Smooth muscle cell (in vitro differentiated cells): ENCODE data around the gene PRDM16. TPM values are rescaled to one million over a fixed set of nuclear protein-coding genes. Genes with fewer than 3 reads are reported as not detected.

ENCODE experiments used
- DNase-seq: peaks from one replicate; lab custom pipeline; 2025; ENCODE audit not compliant: unreplicated experiment; lab: John Stamatoyannopoulos, UW
- H2AFZ ChIP-seq: fragments of 200-600 bp; sonication (generic); 2 replicates; pipeline ENCODE4 v1.6.0; 2016; ENCODE audit warnings: antibody characterized with exemption, low read depth, mild to moderate bottlenecking
- H3F3A ChIP-seq: fragments of 200-600 bp; sonication (generic); 2 replicates; pipeline ENCODE4 v1.6.0; 2017; ENCODE audit warnings: antibody characterized with exemption, low read depth
- H3K27ac ChIP-seq: fragments of 200-600 bp; sonication (generic); 2 replicates; pipeline ENCODE4 v1.5.1; 2016; ENCODE audit warnings: low read depth, mild to moderate bottlenecking
- H3K27me3 ChIP-seq: fragments of 200-600 bp; sonication (generic); 2 replicates; pipeline ENCODE4 v1.6.1; 2016; ENCODE audit warnings: low read depth, mild to moderate bottlenecking
- H3K36me3 ChIP-seq: fragments of 200-600 bp; sonication (generic); 2 replicates; pipeline ENCODE4 v1.5.1; 2016; ENCODE audit warnings: low read depth
- H3K4me1 ChIP-seq: fragments of 200-600 bp; sonication (generic); 2 replicates; pipeline ENCODE4 v1.5.1; 2016; ENCODE audit warnings: low read depth
- H3K4me2 ChIP-seq: fragments of 200-600 bp; sonication (generic); 2 replicates; pipeline ENCODE4 v1.6.0; 2016; ENCODE audit warnings: mild to moderate bottlenecking
- H3K4me3 ChIP-seq: fragments of 200-600 bp; sonication (generic); 2 replicates; pipeline ENCODE4 v1.5.1; 2016; ENCODE audit warnings: mild to moderate bottlenecking
- H3K79me2 ChIP-seq: fragments of 200-600 bp; sonication (generic); 2 replicates; pipeline ENCODE4 v1.6.0; 2016; ENCODE audit warnings: low read depth, mild to moderate bottlenecking
- H3K9ac ChIP-seq: fragments of 200-600 bp; sonication (generic); 2 replicates; pipeline ENCODE4 v1.6.0; 2016; ENCODE audit warnings: low read depth
- H3K9me3 ChIP-seq: fragments of 200-600 bp; sonication (generic); replicated peaks from 2 replicates; pipeline ENCODE4 v1.5.1; 2016; ENCODE audit warnings: low read depth
- H4K20me1 ChIP-seq: fragments of 200-600 bp; sonication (generic); 2 replicates; pipeline ENCODE4 v1.6.0; 2016; ENCODE audit warnings: low read depth
- WGBS: methylation state at CpG from one replicate; pipeline ENCODE4 v1.1.7; 2016; ENCODE audit warnings: low lambda C conversion rate; 5-methylcytosine and 5-hydroxymethylcytosine counted together
- polyA plus RNA-seq: library from polyadenylated mRNA; unstranded; fragments of >200 nt; fragmentation: Nextera tagmentation; extraction: Ambion mirVana; gene quantifications from 2 replicates; pipeline ENCODE4 v1.2.1, GENCODE V29; 2016
- total RNA-seq: library from RNA; depleted of rRNA; stranded (reverse); fragments of >200 nt; gene quantifications from 2 replicates; pipeline ENCODE4 v1.2.3, GENCODE V29; 2014
- TF ChIP-seq, protein P1 (sequence below): fragments of 200-600 bp; sonication (generic); IDR thresholded peaks from 2 replicates; pipeline ENCODE4 v1.5.1; 2017; ENCODE audit warnings: borderline replicate concordance, mild to moderate bottlenecking, antibody characterized with exemption; ENCODE audit not compliant: insufficient read depth, poor library complexity, severe bottlenecking

PRDM16 gene
- total and polyA plus RNA-seq, 2 experiments from 2014 or later = 0.72 to 1.3 TPM

DNA sequence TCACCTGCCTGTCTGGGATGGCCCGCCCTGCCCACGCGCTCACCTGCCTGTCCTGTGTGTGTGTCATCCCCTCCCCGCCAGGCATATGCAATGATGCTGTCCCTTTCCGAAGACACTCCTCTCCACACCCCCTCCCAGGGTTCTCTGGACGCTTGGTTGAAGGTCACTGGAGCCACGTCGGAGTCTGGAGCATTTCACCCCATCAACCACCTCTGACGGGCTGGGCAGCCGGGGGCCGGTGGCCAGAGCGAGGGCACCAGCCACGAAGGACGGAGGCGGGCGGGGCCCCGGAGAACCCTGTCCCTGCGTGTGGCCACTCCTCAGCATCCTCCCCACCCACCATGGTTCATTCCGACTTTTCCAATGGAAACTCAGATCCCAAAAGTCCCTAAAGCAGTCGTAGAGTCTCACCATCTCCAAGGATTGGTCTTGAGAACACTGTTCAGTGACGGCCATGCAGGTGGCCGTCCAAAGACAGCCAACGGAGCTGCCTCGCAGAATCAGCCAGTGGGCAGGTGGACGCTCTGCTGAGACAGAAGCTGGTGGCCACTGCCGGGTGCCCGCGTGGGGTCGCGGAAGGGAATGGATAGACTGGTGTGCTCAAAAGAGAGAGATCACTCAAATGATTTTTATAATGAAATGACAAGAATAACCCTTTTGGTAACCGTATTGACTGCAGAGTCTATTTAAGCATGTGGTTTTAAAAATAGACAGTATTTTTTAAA lies 364.8 kb downstream of the PRDM16 start:
- Histone ChIP-seq H3F3A (no peaks in the 10 kb centered on the region), H3K4me1 (no peaks in the 10 kb centered on the region), H2AFZ (no peak overlapping the region), H3K4me3 (no peak overlapping the region), H3K27ac (no peak overlapping the region), H4K20me1 (no peaks in the 10 kb centered on the region), H3K36me3 (no peaks in the 10 kb centered on the region), H3K27me3 (no peaks in the 10 kb centered on the region), H3K79me2 (no peaks in the 10 kb centered on the region), H3K9ac (no peak overlapping the region), H3K4me2 (no peak overlapping the region), H3K9me3 (no peaks in the 10 kb centered on the region)
- DNase-seq = no peak
- WGBS = 97% methylated on average over 31 of the region's 31 CpGs
- TF ChIP-seq, protein P1, sequence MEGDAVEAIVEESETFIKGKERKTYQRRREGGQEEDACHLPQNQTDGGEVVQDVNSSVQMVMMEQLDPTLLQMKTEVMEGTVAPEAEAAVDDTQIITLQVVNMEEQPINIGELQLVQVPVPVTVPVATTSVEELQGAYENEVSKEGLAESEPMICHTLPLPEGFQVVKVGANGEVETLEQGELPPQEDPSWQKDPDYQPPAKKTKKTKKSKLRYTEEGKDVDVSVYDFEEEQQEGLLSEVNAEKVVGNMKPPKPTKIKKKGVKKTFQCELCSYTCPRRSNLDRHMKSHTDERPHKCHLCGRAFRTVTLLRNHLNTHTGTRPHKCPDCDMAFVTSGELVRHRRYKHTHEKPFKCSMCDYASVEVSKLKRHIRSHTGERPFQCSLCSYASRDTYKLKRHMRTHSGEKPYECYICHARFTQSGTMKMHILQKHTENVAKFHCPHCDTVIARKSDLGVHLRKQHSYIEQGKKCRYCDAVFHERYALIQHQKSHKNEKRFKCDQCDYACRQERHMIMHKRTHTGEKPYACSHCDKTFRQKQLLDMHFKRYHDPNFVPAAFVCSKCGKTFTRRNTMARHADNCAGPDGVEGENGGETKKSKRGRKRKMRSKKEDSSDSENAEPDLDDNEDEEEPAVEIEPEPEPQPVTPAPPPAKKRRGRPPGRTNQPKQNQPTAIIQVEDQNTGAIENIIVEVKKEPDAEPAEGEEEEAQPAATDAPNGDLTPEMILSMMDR = no peak

DNA sequence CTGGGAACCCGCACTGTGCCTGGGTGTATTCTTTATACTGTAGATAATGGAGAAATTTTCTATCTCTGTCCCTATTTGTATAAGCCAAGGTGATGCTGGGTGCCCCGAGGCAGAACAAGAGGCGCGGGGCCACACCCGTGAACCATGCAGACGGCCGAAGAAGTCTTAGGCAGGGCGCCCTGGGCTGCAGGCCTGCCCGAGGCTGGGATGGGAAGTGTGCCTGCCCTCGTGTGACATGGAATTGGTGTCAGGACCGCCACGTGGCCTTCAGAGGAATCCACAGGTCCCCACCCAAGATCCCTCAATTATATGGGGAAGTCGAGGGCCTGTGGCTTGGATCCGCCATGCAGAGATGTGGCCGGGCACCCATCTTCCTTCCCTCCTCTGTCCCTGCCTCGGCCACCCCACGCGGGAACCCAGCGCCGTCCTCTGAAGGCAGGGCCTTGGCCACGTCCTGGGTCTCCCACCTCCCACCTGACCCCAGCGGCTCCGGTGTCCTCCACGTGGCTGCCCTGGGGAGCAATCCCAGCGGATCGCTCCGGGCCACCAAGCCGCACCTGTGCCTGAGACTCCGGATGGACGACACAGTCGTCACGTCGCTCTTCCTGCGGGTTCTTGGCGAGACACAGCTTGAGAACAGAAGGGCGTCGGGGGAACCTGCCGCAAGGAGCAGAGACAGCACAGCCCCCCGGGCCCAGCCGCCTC lies 365.6 kb downstream of the PRDM16 start:
- no peak for DNase-seq
- H3K4me3 ChIP-seq = no peak overlapping the region
- H3K36me3 ChIP-seq = no peaks in the 10 kb centered on the region
- no peaks in the 10 kb centered on the region for H4K20me1 ChIP-seq
- no peaks in the 10 kb centered on the region for H3K4me1 ChIP-seq
- no peak overlapping the region for H3K9ac ChIP-seq
- no peaks in the 10 kb centered on the region for H3K27me3 ChIP-seq
- H3K27ac ChIP-seq = no peak overlapping the region
- H3K9me3 ChIP-seq = no peaks in the 10 kb centered on the region
- H3K4me2 ChIP-seq = no peak overlapping the region
- TF ChIP-seq, protein P1 = no peak
- 94% methylated on average over 40 of the region's 40 CpGs for WGBS
- H3F3A ChIP-seq = no peaks in the 10 kb centered on the region
- H2AFZ ChIP-seq = no peak overlapping the region
- H3K79me2 ChIP-seq = no peaks in the 10 kb centered on the region

DNA sequence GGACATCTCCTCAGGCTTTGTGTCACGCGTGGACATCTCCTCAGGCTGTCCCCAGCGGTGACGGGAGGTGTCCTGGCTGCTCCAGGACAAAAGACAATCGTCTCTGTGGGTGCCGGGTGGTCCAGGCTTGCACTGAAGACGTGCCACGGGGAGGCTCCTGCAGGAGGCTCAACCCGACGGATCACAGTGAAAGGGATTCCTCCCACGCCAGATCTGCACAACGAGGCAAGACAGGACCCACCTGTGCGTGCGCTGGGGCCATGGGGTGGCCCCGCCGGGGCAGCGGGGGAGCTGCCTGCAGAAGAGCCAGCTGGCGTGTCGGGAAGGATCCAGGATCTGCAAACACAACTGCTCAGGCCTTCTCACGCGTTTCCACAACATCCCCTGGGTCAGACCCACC lies 366.7 kb downstream of the PRDM16 start:
- Histone ChIP-seq H3K4me3 (no peak overlapping the region), H3K4me1 (no peaks in the 10 kb centered on the region), H3K36me3 (no peaks in the 10 kb centered on the region), H3K79me2 (no peaks in the 10 kb centered on the region), H3K4me2 (no peak overlapping the region), H2AFZ (no peak overlapping the region), H3K9ac (no peak overlapping the region), H4K20me1 (no peaks in the 10 kb centered on the region), H3F3A (no peaks in the 10 kb centered on the region), H3K27me3 (no peaks in the 10 kb centered on the region), H3K9me3 (no peaks in the 10 kb centered on the region), H3K27ac (no peak overlapping the region)
- TF ChIP-seq, protein P1 = no peak
- 89% methylated on average over 18 of the region's 21 CpGs for WGBS
- no peak for DNase-seq

DNA sequence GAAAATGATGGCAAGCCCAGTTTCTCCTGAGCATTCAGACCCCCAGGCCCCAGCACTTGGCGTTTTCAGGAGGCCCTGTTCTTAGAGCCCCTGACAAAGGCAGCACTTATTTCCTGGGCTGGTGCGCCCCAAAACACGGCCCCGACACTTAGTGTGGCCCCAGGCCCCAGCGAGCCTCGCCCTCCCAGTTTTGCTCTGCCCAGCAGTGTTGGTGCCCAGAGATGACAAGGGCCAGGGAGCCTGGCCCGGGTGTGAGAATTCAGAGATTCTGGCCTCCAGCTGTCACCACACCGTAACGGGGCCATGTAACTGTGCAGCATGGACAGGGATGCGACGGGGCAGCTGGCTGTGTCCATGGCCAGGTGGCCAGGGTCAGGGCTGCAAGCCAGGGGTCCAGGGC lies 367.4 kb downstream of the PRDM16 start:
- Histone ChIP-seq H3F3A (no peaks in the 10 kb centered on the region), H2AFZ (no peak overlapping the region), H3K4me2 (no peak overlapping the region), H3K27ac (no peak overlapping the region), H3K4me3 (no peak overlapping the region), H3K4me1 (no peaks in the 10 kb centered on the region), H4K20me1 (no peaks in the 10 kb centered on the region), H3K9ac (no peak overlapping the region), H3K36me3 (no peaks in the 10 kb centered on the region), H3K27me3 (no peaks in the 10 kb centered on the region), H3K9me3 (no peaks in the 10 kb centered on the region), H3K79me2 (no peaks in the 10 kb centered on the region)
- 93% methylated on average over 11 of the region's 11 CpGs for WGBS
- TF ChIP-seq, protein P1 = no peak
- DNase-seq = no peak
